Measurements from ENCODE around the gene CREBRF. TPM values are rescaled to one million over a fixed set of nuclear protein-coding genes. Genes with fewer than 3 reads are reported as not detected.
"Not testable (repeated sequence)": the region's sequence is repeated elsewhere in the genome, so short reads cannot be mapped to it uniquely, and the experiment has no call there.

The CREBRF gene
- total RNA-seq, 4 donors from 2014 or later: 33.7 to 67.6 (median 36.4) TPM

GRCh38 chr5:173057062-173057924 is 1.1 kb downstream of the CREBRF start:
- TF ChIP-seq CTCF (IDR thresholded peaks at IDR 0.05): no peak
- peak; percentile 98 for ATAC-seq (ENCODE audit: low FRiP score)
- DNase-seq (ENCODE audit: low spot score): peak; percentile 95

- no peak for TF ChIP-seq CTCF (IDR thresholded peaks at IDR 0.05)
- DNase-seq (ENCODE audit: low spot score) (no peak), ATAC-seq (ENCODE audit: low FRiP score) (no peak)
Measured at GRCh38 chr5:173062141-173062540, 6.0 kb downstream of the CREBRF start.

GRCh38 chr5:173065155-173065554 is 9.0 kb downstream of the CREBRF start:
- DNase-seq (ENCODE audit: low spot score) (no peak), ATAC-seq (ENCODE audit: low FRiP score) (no peak)
- no peak for TF ChIP-seq CTCF (IDR thresholded peaks at IDR 0.05)

- TF ChIP-seq CTCF (IDR thresholded peaks at IDR 0.05): no peak
- ATAC-seq (ENCODE audit: low FRiP score) (no peak), DNase-seq (ENCODE audit: low spot score) (no peak)
Measured at GRCh38 chr5:173069671-173070070, 13.5 kb downstream of the CREBRF start.

GRCh38 chr5:173075137-173075843 is 19.1 kb downstream of the CREBRF start:
- no peak for TF ChIP-seq CTCF (IDR thresholded peaks at IDR 0.05)
- no peak for ATAC-seq (ENCODE audit: low FRiP score)
- no peak for DNase-seq (ENCODE audit: low spot score)

GRCh38 chr5:173075970-173076369 is 19.8 kb downstream of the CREBRF start:
- ATAC-seq (ENCODE audit: low FRiP score): no peak
- TF ChIP-seq CTCF (IDR thresholded peaks at IDR 0.05): no peak
- no peak for DNase-seq (ENCODE audit: low spot score)

GRCh38 chr5:173076471-173076870 is 20.3 kb downstream of the CREBRF start:
- ATAC-seq (ENCODE audit: low FRiP score); DNase-seq (ENCODE audit: low spot score): not testable (repeated sequence)
